ENCODE measurements around the gene SRGAP1.
"Not testable (repeated sequence)": the region's sequence is repeated elsewhere in the genome, so short reads cannot be mapped to it uniquely, and the experiment has no call there.

The SRGAP1 gene

DNA sequence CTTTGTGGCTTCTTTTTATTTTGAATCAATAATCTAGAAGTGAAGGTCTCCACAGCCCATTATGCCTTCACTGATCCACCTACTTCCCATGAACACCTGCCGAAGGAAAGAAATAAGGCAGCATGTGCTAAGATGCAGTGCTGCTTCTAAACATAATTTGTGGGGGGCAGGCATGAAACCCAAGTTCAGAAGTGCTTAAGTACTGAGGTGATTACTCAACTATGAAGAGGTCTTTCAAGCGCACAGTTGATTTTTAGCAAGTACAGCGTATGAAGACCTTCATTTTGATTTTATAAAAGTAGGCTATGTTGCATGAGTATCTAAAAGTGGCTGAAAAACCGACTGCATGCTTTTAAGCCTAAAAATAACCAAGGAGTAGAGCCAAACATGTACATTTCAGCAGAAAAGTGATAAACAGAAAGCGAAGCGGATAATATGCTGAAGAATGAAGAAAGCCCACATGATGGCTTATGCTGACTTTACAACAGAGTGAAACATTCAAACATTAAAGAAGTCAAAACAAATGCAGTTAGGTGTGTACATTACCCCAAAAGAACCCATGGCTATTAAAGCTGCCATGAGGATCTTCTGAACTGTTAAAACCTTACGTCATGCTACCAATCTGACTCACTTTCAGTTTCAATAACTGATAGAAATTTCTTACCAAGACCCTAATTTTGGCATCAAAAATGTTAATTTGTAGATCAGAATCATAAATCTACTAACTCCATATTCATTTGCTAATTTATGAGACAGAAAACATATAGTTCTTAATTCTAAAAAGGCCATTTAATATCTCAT is 348.3 kb downstream of the SRGAP1 start:
- DNase-seq (ENCODE audit: low read depth in 1 of 2, low spot score in 1 of 2) = no peak

DNA sequence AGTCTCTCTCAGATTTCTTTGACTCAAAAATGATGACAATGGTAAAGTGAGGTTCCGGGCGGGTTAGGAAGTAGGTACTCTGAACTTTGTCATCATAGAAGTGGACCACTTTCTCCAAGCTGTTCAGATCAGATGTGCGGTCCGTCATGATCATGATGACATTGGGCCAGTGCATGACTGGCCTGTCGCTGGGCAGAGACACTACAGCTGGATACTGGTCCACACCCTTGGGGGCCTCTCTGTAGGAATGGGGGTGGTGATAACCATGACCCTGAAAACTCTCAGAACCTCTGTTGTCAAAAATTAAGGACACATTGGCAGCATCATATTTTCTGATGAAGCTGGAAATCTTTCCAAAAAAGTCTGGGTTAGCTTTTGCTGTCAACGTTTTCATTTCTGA is 349.4 kb downstream of the SRGAP1 start:
- DNase-seq (ENCODE audit: low read depth in 1 of 2, low spot score in 1 of 2) = no peak

DNA sequence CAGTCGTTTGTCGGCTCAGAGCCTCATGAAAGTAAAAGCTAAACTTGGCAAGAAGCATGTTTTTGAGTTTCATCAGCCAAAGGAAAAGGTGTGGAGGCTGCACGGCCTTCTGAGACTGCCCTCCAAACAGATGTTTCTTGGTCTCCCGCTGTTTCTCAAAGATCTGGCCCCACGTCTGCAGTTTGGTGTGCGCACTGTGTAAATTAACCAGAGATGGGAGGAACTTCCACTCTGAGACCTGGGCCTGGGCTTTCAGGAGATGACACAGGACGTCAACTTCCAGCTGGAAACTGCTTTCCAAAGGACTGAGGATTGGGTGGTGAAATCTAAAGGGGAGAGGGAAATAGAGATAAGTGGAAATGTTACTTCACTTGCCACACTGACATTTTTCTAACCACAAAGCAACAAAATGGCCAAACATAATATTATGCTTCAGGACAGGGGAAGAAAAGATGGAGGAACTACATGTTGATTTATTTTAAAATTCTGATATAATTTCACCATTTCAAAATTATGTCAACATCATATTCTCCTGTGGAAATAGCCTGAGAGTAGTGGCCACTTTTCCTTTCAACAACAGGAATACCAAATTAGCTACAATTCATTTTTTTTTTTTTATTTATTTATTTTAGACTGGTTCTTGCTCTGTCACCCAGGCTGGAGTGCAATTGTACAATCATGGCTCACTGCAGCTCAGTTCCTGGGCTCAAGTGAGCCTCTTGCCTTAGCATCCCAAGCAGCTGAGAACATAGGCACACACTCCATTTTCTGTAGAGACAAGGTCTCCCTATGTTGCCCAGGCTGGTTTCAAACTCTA is 350.0 kb downstream of the SRGAP1 start:
- DNase-seq (ENCODE audit: low read depth in 1 of 2, low spot score in 1 of 2) = no peak

- not testable (repeated sequence) for DNase-seq (ENCODE audit: low read depth in 1 of 2, low spot score in 1 of 2)
Observed at GRCh38 chr12:64195841-64196240, 351.3 kb downstream of the SRGAP1 start.

- DNase-seq (ENCODE audit: low read depth in 1 of 2, low spot score in 1 of 2) = no peak
Observed at GRCh38 chr12:64203036-64203435, 358.5 kb downstream of the SRGAP1 start.

- no peak for DNase-seq (ENCODE audit: low read depth in 1 of 2, low spot score in 1 of 2)
Observed at GRCh38 chr12:64203775-64204174, 359.3 kb downstream of the SRGAP1 start.

DNA sequence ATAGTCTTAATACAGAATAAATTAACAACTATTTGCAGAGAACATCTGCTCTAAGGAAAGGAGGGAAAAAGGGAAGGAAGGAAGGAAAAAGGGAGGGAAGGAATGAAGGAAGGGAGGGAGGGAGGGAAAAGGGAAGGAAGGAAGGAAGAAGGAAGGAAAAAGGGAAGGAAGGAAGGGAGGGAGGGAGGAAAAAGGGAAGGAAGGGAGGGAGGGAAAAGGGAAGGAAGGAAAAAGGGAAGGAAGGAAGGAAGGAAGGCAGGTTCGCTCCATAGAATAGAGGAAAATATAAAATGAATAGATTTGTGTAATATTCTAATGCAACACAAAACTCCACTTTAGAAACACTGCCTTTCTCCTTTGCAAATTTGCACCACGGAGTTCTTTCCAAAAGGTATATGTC is 361.0 kb downstream of the SRGAP1 start:
- no peak for DNase-seq (ENCODE audit: low read depth in 1 of 2, low spot score in 1 of 2)

DNA sequence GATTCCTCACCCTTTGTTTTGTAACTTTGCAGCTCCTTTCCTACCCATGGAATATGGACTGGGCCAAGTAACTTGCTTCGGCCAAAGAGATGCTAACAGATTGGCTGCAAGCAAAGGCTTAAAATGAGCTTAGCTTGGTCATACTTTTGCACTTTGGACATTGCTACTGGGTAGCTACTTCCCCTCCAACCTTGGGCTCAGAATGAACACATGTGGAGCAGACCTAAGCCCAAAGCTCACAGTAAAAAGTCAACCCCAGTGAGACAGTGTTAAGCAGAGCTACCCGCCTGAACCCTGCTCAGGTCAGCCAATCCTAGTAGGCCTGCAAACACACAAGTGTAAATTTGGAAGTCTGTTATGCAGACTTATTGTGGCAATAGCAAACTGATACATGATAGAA is 363.0 kb downstream of the SRGAP1 start:
- no peak for DNase-seq (ENCODE audit: low read depth in 1 of 2, low spot score in 1 of 2)

Measured in activated CD4-positive, alpha-beta T cell treated with anti-CD3 and anti-CD28 coated beads, Interleukin-2, amount 50 U/mL, for 24 hours (primary cell).